NCI-H1417 treated with DMSO at 0.1 percent for 48 hours (cell line): ENCODE results near the gene MARK1.
"Not testable (repeated sequence)": the region's sequence is repeated elsewhere in the genome, so short reads cannot be mapped to it uniquely, and the experiment has no call there.

Experiments
- DNase-seq: peaks from one replicate; lab custom pipeline; 2025; lab: John Stamatoyannopoulos, UW

Gene MARK1

DNA sequence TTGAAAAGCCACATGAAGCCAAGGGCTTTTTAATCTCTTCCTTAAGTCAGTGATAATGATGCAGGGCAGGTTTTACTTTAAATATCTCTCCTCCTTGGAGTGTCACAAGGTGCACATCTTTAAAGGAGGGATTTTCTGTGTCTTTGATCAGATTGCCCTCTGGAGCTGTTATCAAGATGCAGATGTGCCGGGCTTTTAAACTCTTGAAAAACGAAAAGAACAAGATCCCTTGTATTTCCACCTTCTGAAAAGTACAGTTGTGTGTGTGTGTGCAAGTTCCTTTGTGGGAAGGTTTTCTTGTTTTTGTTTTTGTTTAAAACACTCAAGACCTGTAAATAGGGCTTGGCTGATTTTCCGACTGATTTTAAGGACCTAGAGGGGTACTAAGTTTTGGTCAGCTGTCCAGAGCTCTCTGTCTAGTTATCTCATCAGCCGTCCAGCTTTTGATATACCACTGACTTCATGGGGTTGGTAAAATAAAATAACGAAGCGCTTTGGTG lies 1.6 kb downstream of the MARK1 start:
- no peak for DNase-seq

DNA sequence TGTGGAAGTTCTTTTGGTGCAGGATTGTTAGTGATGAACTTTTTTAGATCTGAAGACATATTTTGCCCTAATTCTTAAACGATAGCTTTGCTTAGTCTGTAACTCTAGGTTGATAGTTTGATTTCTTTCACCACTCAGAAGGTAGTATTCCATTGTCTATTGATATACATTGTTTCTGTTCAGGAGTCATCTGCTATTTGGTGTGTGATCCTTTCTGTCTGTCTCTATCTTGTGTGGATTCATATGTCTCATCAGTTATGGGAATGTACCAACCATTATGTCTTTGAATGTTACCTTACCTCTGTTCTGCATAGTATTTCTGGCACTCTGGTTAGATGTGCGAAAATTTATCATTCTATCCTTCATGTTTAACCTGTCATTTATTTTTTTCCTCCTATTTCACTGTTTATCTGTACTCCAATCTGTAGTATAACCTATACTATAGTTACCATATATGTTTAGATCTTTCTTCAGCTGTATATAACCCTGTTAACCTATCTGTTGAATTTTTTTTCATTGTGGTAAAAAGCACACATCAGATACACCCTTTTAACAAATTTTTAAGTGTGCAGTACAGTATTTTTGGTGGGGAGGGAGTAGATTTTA lies 5.7 kb downstream of the MARK1 start:
- DNase-seq: no peak

DNA sequence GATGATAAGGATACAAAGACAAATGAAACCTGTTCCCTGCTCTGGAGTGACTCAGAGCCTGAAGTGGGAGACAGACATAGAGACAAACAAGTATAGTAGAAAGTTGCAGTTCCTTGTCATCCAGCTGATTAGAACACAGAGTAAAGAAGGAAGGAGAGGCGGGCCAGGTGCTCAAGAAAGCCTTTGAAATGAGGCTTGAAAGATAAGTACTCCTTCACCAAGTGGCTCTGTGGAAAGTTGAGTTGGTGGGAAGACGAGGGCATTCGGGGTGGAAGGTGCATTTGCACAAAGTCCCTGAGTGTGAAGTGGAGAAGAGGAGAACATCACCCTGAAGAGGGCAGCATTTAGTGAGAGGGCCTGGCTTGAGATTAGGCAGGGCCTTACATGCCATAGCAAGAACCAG lies 17.0 kb downstream of the MARK1 start:
- no peak for DNase-seq

DNA sequence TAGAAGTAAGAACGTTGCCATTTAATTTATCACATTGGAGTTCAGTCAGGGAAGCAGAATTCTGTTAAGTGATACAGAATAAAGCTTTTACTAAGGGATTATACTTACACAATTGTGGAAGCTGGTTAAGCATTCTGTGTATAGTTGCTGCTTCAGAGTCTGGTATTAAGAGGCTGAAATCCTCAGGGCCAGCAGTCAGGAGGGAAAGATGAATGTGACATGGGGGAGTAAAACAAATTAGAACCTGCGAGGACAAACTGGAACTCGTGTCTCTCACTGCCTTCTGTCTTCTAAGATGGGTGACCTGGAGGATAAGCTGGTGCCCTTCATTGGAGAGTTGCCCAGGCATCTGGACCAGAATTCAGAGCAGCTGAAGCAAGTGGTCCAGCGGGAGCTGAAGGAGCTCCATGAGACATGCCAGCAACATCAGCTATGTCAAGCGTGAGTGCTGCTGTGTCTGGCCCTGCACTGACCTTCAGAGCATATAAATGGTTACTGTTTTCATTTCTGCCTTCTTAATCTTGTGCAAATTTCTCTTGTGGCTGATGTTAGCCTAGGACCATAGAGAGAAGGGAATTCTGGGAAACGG lies 23.0 kb downstream of the MARK1 start:
- no peak for DNase-seq

DNA sequence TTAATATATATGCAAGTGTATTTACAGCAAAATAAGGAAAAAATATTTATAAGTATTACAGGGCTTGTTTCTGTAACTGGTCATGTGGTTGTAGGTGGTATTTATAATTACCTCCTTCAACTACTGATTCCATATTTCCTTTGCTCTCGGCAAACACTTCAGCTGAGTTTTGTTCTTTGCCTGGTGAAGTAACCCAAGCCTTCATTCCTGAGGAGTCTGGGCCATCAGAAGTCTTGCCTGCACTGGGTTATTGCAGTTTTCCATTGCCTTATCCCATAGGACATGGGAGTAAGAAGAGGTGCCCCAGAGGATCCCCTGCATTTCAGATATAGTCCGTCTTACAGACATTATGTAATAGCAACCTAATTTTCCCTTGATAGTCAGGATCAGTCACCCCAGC lies 23.8 kb downstream of the MARK1 start:
- no peak for DNase-seq

DNA sequence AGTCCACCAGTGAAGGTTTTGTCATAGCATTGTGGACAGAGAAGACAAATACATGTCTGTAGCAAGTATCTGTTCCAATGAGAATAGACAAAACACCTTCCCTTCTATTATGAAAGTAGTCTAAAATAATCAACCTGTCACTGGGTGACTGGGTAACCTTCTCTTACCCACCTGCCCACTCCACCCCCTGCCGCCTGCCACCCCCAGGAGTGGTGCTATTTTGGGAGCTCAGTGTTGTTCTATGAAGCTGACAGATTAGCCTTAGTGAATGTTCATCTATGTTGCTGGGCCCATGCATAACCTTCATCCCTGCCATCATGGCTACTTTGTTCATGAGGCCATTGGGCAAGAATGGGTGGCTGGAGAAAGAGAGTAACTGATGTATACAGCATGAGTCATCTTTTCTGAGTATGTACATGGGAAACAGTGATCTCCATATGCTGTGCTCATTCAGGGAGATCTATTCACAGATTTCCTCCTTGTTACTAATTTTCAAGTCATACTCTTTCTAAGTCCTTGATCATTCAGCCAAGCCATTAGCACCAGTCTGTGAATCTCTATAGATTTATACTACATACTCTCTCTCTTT lies 24.8 kb downstream of the MARK1 start:
- DNase-seq: no peak

DNA sequence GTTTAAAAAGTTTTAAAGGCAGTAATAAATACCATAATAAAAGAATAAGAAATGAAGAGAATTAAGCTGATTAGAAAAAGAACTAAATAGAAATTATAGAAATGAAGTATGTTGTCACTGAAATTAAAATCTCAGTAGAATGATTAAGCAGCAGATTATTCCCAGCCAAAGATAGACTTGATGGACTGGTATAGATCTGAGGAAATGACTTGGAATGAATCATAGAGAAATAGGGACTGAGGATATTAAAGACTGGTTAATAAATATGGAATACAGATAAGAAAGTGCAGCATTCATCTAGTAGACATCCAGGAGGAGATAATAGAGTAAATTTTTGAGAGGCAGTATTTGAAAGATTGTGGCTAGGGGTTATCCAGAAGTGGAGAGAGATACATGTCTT lies 28.7 kb downstream of the MARK1 start:
- DNase-seq: no peak

DNA sequence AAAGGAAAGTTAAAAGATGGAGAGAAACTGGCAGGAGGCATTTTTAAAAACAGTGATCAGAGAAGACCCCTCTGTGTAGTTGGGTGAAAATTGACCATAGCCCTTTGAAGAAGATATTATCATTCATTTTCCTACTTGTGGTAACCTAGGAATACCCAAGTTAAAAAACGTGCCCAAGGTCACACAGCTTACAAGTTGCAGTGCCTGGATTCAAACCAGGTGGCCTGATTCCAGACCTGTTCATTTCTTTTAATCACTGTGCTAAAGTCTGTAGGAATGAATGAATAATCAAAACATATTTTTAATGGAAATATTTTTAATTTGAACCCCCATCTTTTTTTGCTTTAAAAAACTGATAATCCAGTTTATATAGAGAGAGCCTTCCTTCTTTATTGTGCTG lies 35.6 kb downstream of the MARK1 start:
- DNase-seq: no peak

DNA sequence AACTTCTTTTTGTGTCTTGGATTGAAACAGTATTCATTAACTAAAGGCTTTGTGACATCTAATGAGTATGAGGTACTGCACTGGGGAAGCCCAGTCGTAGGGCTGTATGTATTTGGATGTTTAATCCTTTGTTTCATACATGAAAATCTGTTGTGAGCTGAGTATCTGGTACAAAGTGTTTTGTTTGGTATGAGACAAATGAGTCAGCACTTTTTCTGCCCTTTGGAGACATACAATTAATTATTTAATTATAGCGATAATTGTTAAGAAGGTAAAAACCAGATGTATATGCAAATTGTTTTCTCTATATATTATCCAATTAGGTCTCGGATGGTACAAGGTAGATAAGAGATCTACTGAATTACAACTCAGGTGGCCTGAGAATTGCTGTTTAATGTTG lies 36.3 kb downstream of the MARK1 start:
- no peak for DNase-seq

DNA sequence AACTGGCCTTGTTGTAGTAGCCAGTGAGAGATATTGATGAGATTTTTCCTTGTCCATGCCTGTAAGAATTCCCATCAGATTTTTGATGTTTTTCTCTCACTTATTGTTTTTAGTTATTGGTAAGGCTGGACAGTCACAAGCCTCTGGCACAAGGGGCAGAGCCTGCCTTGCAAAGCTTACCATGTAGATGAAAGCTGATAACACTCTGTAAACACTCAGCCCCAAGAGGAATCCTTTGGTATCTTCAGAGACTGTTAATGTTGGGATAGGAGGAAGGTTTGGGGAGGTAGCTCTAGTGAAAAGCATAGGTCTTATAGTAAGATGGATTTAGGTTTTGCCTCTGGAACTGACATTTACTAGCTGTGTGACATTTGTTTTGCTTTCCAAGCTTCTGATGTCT lies 37.7 kb downstream of the MARK1 start:
- no peak for DNase-seq

DNA sequence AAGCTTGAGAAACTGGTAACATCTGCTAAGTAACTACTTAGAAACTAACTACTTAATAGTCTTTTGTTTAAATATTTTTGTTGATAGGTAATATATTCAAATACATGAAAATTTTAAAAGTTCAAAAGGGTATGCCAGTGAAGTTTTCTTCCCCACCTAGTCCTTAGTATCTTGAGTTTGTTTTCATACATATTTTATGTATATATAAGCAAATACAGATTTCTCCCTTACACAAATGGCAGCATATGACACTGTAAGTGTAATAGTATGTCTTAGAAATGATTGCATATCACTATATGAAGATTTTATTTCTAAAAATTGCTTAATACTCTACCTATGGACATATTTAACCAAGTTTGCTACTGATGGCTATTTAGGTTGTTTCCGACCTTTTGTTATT lies 38.9 kb downstream of the MARK1 start:
- no peak for DNase-seq

DNA sequence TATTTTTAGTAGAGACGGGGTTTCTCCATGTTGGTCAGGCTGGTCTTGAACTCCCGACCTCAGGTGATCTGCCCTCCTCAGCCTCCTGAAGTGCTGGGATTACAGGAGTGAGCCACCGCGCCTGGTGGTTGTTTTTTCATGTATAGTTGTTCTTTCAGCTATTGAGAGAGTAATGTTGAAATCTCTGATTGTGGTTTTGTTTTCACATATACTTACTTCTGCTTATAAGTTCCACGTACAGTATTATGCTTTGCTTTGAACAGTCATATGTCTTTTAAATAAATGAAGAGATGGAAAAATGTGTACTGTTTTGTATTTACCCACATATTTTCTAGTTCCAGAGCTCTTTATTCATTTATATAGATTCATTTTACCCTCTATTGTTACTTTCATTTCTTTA lies 44.5 kb downstream of the MARK1 start:
- no peak for DNase-seq

DNA sequence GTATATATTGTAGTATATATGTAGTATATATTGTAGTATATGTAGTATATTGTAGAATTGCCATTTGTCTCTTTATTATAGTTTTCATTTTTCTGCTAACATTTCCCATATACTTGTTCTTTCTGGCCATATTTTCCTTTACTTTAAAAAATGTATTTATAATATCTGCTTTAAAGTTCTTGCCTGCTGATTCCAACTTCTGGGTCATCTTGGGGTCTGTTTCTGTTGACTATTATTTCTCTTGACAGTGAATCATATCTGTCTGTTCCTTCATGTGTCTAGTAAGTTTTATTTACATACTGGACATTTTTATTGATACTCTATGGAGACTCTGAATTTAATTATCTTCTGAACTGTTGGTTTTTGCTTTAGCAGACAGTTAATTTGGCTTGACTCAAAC lies 45.9 kb downstream of the MARK1 start:
- DNase-seq: no peak

DNA sequence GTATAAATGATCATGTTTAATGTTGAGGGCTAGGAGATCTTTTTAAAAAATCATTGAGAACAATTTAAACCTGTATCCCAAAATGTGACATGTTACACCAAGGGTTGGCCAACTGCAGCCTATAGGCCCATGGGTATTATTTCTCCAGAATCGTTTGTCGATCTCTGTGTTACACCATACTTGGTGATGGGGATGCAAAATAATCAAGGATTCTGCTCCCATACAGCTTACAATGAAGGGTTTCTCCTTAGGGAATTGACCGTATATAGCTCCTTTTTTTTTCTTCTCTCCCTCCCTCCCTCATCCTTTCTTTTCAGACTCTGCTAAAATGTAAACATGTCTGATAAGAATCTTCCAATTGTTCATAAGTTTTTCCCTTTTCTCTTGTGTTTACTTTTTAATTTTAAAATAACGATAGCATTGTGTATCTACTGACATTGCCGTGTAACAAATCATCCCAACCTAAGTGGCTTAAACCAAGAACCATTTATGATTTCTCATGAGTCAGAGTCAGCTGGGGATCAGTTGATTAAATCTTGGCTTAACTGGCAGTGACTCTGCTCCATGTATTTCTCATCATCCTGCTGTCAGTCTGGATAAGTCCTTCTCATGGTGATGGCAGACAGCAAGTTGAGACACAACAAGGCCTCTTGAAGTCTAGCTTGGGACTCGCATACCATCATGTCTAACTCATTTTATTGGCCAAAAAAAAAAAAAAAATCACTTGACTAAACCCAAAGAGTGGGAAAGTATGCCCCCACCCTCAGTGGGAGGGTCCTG lies 48.0 kb downstream of the MARK1 start:
- DNase-seq: no peak

DNA sequence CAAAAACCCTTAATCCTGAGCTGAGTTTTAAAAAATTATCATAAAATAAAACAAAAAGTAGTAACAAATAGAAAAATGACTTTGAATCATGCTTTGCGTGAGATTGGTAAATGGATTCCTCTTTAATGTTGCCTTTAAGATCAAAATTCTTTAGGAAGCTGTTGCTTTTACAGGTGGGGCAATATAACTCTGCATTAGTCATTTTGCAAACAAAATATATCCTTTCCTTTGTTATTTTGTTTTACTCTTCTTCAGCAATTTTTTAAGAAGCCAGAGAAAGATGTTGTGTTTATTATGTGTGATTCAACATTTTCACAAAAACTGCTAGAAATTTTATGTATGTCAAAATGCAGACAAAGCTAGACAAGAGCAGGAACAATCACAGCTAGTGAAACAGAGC lies 50.0 kb downstream of the MARK1 start:
- DNase-seq: no peak

DNA sequence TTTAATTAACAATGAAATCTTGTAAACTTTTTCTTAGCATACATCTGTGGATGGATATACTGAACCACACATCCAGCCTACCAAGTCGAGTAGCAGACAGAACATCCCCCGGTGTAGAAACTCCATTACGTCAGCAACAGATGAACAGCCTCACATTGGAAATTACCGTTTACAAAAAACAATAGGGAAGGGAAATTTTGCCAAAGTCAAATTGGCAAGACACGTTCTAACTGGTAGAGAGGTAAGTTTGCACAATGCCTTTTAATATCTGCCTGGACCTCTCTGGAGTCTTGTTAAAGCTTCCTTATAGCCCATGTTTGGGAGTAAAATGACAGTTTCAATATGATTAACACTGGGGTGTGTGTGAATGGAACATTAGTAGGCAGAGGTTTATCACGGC lies 51.4 kb downstream of the MARK1 start:
- no peak for DNase-seq

DNA sequence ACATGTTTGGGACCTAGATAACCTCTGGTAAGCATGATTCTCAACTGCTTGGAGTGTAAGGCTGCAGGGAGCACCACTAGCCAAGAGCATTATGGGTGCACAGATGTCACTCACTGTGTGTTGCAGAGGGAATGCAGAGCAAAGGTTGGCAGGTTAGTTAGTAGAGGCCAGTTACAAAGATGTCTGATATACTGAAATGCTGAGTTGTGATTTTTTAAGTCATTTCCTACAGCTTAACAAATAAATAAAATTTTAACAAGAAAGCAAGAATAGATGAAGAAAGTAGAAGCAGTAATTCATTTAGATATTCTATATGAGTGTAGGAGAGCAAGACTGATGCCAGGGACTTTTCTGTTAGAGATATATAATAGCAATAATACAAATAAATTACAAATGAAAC lies 64.8 kb downstream of the MARK1 start:
- no peak for DNase-seq

DNA sequence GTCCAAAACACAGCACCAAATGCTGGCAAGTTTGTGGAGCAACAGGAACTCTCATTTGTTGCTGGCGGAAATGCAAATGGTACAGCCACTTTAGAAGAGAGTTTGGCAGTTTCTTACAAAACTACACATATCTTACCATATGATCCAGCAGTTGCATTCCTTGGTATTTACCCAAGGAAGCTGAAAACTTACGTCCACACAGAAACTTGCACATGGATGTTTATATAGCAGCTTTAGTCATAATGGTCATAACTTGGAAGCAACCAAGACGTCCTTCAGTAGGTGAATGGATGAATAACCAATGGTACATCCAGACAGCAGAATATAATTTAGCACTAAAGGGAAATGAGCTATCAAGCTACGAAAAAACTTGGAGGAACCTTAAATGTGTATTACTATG lies 66.4 kb downstream of the MARK1 start:
- no peak for DNase-seq

DNA sequence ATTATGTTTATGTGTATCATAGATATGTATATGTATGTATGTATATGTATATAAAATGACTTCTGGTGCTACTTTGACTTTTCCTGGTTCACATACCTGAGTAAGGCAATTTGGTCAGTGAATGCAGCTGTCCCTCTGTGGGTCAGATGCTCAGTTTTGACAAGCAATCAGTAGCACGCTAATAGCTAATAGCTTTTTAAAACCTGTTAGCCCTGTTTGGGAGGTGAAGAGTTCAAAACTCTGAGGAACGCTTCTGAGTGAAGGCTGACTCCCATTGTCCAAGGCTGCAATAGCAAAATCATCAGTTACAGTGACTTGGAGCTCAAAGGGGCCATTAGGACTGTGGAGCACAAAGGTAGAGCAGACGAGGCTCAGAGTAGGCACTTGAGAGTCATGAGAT lies 67.2 kb downstream of the MARK1 start:
- DNase-seq: no peak

DNA sequence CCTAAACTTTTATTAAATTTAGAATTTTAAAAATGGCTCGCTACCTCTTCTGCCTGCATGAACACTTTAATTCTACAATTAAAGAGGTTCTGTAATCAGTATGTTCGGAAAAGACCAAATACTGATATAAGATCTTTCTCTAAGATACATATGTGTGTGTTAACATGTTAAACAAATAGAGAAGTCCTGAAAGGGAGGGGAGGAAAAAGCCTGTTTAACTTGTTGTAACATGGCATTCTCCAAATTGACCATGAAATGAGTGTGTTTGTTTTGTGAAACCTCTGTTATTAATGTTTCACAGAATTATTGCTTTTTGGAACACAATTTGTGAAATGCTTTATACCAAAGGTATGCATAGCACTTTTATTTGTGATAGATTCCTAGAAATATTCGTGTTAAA lies 77.0 kb downstream of the MARK1 start:
- no peak for DNase-seq

DNA sequence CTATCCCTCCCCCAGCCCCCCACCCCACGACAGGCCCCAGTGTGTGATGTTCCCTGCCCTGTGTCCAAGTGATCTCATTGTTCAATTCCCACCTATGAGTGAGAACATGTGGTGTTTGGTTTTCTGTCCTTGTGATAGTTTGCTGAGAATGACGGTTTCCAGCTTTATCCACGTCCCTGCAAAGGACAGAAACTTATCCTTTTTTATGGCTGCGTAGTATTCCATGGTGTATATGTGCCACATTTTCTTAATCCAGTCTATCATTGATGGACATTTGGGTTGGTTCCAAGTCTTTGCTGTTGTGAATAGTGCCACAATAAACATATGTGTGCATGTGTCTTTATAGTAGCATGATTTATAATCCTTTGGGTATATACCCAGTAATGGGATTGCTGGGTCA lies 77.7 kb downstream of the MARK1 start:
- not testable (repeated sequence) for DNase-seq

DNA sequence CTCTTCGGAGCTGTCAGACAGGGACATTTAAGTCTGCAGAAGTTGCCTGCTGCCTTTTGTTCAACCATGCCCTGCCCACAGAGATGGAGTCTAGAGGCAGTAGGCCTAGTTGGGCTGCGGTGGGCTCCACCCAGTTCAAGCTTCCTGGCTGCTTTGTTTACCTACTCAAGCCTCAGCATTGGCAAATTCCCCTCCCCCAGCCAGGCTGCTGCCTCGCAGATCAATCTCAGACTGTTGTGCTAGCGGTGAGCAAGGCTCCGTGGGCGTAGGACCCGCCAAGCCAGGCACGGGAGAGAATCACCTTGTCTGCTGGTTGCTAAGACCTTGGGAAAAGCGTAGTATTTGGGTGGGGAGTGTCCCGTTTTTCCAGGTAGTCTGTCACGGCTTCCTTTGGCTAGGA lies 83.2 kb downstream of the MARK1 start:
- DNase-seq: not testable (repeated sequence)

DNA sequence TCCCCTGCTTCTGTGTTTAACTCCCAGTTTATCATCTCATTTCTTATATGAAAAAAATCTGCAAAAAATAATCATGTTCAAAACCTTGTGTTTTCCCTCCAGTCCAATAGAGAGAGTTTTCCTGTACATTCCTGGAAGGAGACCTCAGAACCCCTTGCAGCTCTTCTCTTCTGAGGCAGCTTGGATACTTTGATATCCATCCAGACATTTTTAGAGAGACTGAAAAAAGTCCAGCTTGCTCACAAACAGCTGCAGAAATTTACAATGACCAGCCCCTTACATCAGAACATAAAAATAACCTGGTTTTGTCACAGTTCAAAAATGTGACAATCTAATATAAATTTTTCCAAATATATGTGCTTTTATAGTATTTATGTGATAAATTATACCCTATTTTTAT lies 88.9 kb downstream of the MARK1 start:
- DNase-seq: no peak
